HG03066 (cell line): ENCODE data around the gene PNPLA6.
"Not testable (repeated sequence)": the region's sequence is repeated elsewhere in the genome, so short reads cannot be mapped to it uniquely, and the experiment has no call there.

Source experiments
- ATAC-seq: cut with Tn5 transposase; IDR thresholded peaks from one replicate; pipeline ENCODE4 v1.9.1; 2021; ENCODE audit warnings: low read depth; ENCODE audit not compliant: unreplicated experiment

The PNPLA6 gene

GRCh38 chr19:7529610-7530490 is 5.7 kb upstream of the PNPLA6 start:
- ATAC-seq = no peak

GRCh38 chr19:7533281-7533885 is 2.1 kb upstream of the PNPLA6 start:
- no peak for ATAC-seq

- no peak for ATAC-seq
Measured at GRCh38 chr19:7533925-7534480, 1.5 kb upstream of the PNPLA6 start.

- ATAC-seq = no peak
Measured at GRCh38 chr19:7534531-7535046, 928 bp upstream of the PNPLA6 start.

GRCh38 chr19:7535998-7536695 is 630 bp downstream of the PNPLA6 start:
- no peak for ATAC-seq

- not testable (repeated sequence) for ATAC-seq
Measured at GRCh38 chr19:7538990-7539389, 3.5 kb downstream of the PNPLA6 start.

- no peak for ATAC-seq
Measured at GRCh38 chr19:7539827-7540425, 4.4 kb downstream of the PNPLA6 start.

GRCh38 chr19:7540761-7541474 is 5.4 kb downstream of the PNPLA6 start:
- ATAC-seq = no peak

- no peak for ATAC-seq
Measured at GRCh38 chr19:7541475-7541824, 5.9 kb downstream of the PNPLA6 start.

GRCh38 chr19:7541828-7542443 is 6.4 kb downstream of the PNPLA6 start:
- no peak for ATAC-seq

- ATAC-seq = no peak
Measured at GRCh38 chr19:7542556-7543348, 7.2 kb downstream of the PNPLA6 start.

GRCh38 chr19:7544626-7545025 is 9.1 kb downstream of the PNPLA6 start:
- no peak for ATAC-seq

- no peak for ATAC-seq
Measured at GRCh38 chr19:7545300-7545699, 9.8 kb downstream of the PNPLA6 start.

- no peak for ATAC-seq
Measured at GRCh38 chr19:7545904-7546303, 10.4 kb downstream of the PNPLA6 start.

GRCh38 chr19:7547159-7547558 is 11.6 kb downstream of the PNPLA6 start:
- no peak for ATAC-seq

- no peak for ATAC-seq
Measured at GRCh38 chr19:7549429-7550148, 14.1 kb downstream of the PNPLA6 start.

- ATAC-seq = no peak
Measured at GRCh38 chr19:7550169-7550770, 14.8 kb downstream of the PNPLA6 start.
